ENCODE data around the gene AGK.

- TF ChIP-seq REST (IDR thresholded peaks at IDR 0.05; ENCODE audit: insufficient read depth in 1 of 2, low read depth in 2 of 2, low read length in 1 of 2) (no peak), CTCF (IDR thresholded peaks at IDR 0.05) (no peak)
Measured at GRCh38 chr7:141544831-141545230, 6.4 kb upstream of the AGK start.

Measured in Panc1 (cell line).